ENCODE measurements around the gene SLC13A2.
A peak's percentile ranks its signal among the peaks of the same experiment; 100 is the strongest.
"Not testable (repeated sequence)": the region's sequence is repeated elsewhere in the genome, so short reads cannot be mapped to it uniquely, and the experiment has no call there.

Gene SLC13A2

GRCh38 chr17:28521311-28522085, 48.1 kb downstream of the SLC13A2 start:
- Histone ChIP-seq H3K4me3 (no peak overlapping the region), H3K9ac (peak overlapping the region in 2 of 11 experiments; percentile 2 to 9; a peak in 1 of 22 replicates), H3K27me3 (no peaks in the 10 kb centered on the region), H3K4me1 (peaks cover 15 to 49% (median 45%) of the 10 kb centered on the region in 10 experiments), H3K36me3 (no peaks in the 10 kb centered on the region), H3K27ac (no peak overlapping the region), H3K4me2 (peak overlapping the region in 8 of 11 experiments; percentile 67 to 85 (median 77); a peak in 14 of 22 replicates), H4K20me1 (no peaks in the 10 kb centered on the region), H3K9me3 (replicated peaks in 1 of 11) (peaks cover 0 to 4% (median under 1%) of the 10 kb centered on the region in 11 experiments; a peak in 6 of 22 replicates)
- no peak for TF ChIP-seq Cebpa-rat (IDR thresholded peaks at IDR 0.05)

GRCh38 chr17:28522281-28522680, 48.8 kb downstream of the SLC13A2 start:
- not testable (repeated sequence) for H3K4me3 ChIP-seq; H3K27ac ChIP-seq; H3K9ac ChIP-seq; H3K27me3 ChIP-seq; H4K20me1 ChIP-seq; H3K9me3 ChIP-seq (replicated peaks in 1 of 11); H3K36me3 ChIP-seq
- Histone ChIP-seq H3K4me1 (peaks cover 20 to 57% (median 53%) of the 10 kb centered on the region in 10 experiments), H3K4me2 (peak overlapping the region in 3 of 11 experiments; percentile 67 to 83 (median 74); a peak in 4 of 22 replicates)

GRCh38 chr17:28523186-28523585, 49.7 kb downstream of the SLC13A2 start:
- Histone ChIP-seq H3K36me3 (no peaks in the 10 kb centered on the region), H3K4me3 (no peak overlapping the region), H3K27ac (no peak overlapping the region), H3K9ac (no peak overlapping the region), H3K9me3 (replicated peaks in 1 of 11) (no peaks in the 10 kb centered on the region), H4K20me1 (no peaks in the 10 kb centered on the region), H3K4me2 (no peak overlapping the region), H3K27me3 (no peaks in the 10 kb centered on the region), H3K4me1 (peaks cover 21 to 56% (median 51%) of the 10 kb centered on the region in 10 experiments)
- TF ChIP-seq Cebpa-rat (IDR thresholded peaks at IDR 0.05) = no peak

GRCh38 chr17:28523876-28524275, 50.4 kb downstream of the SLC13A2 start:
- no peaks in the 10 kb centered on the region for H3K36me3 ChIP-seq
- peaks cover 16 to 56% (median 50%) of the 10 kb centered on the region in 10 experiments for H3K4me1 ChIP-seq
- TF ChIP-seq Cebpa-rat (IDR thresholded peaks at IDR 0.05) = no peak
- H3K27me3 ChIP-seq = no peaks in the 10 kb centered on the region
- H3K9ac ChIP-seq = no peak overlapping the region
- H3K4me3 ChIP-seq = no peak overlapping the region
- H3K9me3 ChIP-seq (replicated peaks in 1 of 11) = no peaks in the 10 kb centered on the region
- no peak overlapping the region for H3K27ac ChIP-seq
- H3K4me2 ChIP-seq = no peak overlapping the region
- no peaks in the 10 kb centered on the region for H4K20me1 ChIP-seq

- Histone ChIP-seq H3K9me3 (replicated peaks in 1 of 11) (no peaks in the 10 kb centered on the region), H3K4me2 (no peak overlapping the region), H3K36me3 (no peaks in the 10 kb centered on the region), H4K20me1 (no peaks in the 10 kb centered on the region; a peak in 1 of 22 replicates), H3K4me3 (no peak overlapping the region), H3K4me1 (peaks cover 7 to 56% (median 50%) of the 10 kb centered on the region in 10 experiments), H3K27ac (no peak overlapping the region), H3K27me3 (no peaks in the 10 kb centered on the region), H3K9ac (no peak overlapping the region)
- no peak for TF ChIP-seq Cebpa-rat (IDR thresholded peaks at IDR 0.05)
Measured at GRCh38 chr17:28524476-28525424, 51.3 kb downstream of the SLC13A2 start.

GRCh38 chr17:28526381-28526780, 52.9 kb downstream of the SLC13A2 start:
- H3K36me3 ChIP-seq = no peaks in the 10 kb centered on the region
- H3K4me3 ChIP-seq = no peak overlapping the region
- H4K20me1 ChIP-seq = no peaks in the 10 kb centered on the region; a peak in 1 of 22 replicates
- H3K4me1 ChIP-seq = peaks cover 5 to 41% (median 34%) of the 10 kb centered on the region in 10 experiments; a peak in 18 of 20 replicates
- no peaks in the 10 kb centered on the region for H3K27me3 ChIP-seq
- TF ChIP-seq Cebpa-rat (IDR thresholded peaks at IDR 0.05) = no peak
- H3K4me2 ChIP-seq = peak overlapping the region in 2 of 11 experiments; percentile 8 to 16; a peak in 1 of 22 replicates
- H3K9me3 ChIP-seq (replicated peaks in 1 of 11) = no peaks in the 10 kb centered on the region
- H3K9ac ChIP-seq = no peak overlapping the region
- H3K27ac ChIP-seq = no peak overlapping the region

- H3K36me3 ChIP-seq = no peaks in the 10 kb centered on the region
- peaks cover 5 to 32% (median 28%) of the 10 kb centered on the region in 10 experiments; a peak in 17 of 20 replicates for H3K4me1 ChIP-seq
- no peak overlapping the region for H3K4me3 ChIP-seq
- H3K9me3 ChIP-seq (replicated peaks in 1 of 11) = no peaks in the 10 kb centered on the region
- H3K4me2 ChIP-seq = peak overlapping the region in 5 of 11 experiments; percentile 7 to 32 (median 16); a peak in 3 of 22 replicates
- H4K20me1 ChIP-seq = no peaks in the 10 kb centered on the region; a peak in 1 of 22 replicates
- no peak overlapping the region for H3K9ac ChIP-seq
- 0 out of 22 replicates have a peak overlapping the region, but pooled peaks of 1 of the 11 experiments have one; percentile 7 for H3K27ac ChIP-seq
- TF ChIP-seq Cebpa-rat (IDR thresholded peaks at IDR 0.05) = no peak
- H3K27me3 ChIP-seq = no peaks in the 10 kb centered on the region
Measured at GRCh38 chr17:28527181-28527681, 53.8 kb downstream of the SLC13A2 start.

- H4K20me1 ChIP-seq = no peaks in the 10 kb centered on the region; a peak in 1 of 22 replicates
- TF ChIP-seq Cebpa-rat (IDR thresholded peaks at IDR 0.05) = no peak
- H3K9ac ChIP-seq = no peak overlapping the region
- no peak overlapping the region for H3K27ac ChIP-seq
- H3K4me2 ChIP-seq = no peak overlapping the region
- H3K4me3 ChIP-seq = no peak overlapping the region
- peaks cover 11 to 35% (median 28%) of the 10 kb centered on the region in 10 experiments for H3K4me1 ChIP-seq
- H3K9me3 ChIP-seq (replicated peaks in 1 of 11) = no peaks in the 10 kb centered on the region
- no peaks in the 10 kb centered on the region for H3K36me3 ChIP-seq
- no peaks in the 10 kb centered on the region for H3K27me3 ChIP-seq
Measured at GRCh38 chr17:28527859-28528258, 54.4 kb downstream of the SLC13A2 start.
